ENCODE results near the gene ARHGAP29. TPM values are rescaled to one million over a fixed set of nuclear protein-coding genes. Genes with fewer than 3 reads are reported as not detected.

The ARHGAP29 gene
- total RNA-seq, 1 experiment from 2014 or later = 197 TPM

DNA sequence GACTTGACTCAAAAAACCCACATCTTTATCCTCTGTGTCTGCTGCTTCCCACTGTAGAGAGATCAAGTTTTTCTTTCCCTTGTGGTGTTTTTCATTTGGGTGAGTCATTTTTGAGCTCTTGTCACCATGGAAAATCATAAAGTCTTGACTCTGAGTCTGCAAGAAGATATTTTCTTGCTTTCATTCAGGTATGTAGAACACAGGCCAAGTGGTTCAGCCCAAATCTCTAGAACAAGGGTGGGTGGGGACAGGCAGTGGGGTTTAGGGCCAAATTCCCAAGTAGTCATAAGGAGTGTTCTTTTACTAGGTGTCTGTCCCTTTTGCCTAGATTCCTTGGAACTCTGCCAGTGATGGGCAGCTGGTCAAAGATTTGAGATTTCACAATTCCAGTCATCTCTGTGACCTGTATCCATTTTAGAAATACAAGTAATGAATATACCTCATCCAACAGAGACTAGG, 21.5 kb upstream of the ARHGAP29 start:
- Histone ChIP-seq H3K9me3 (ENCODE audit: control insufficient read depth, insufficient read depth, low read depth, low read length) (no peaks in the 10 kb centered on the region), H3K4me1 (ENCODE audit: control insufficient read depth, insufficient read depth, low read length) (peaks cover 6% of the 10 kb centered on the region; the same call in 1 of the 2 replicates), H3K27ac (ENCODE audit: low read length) (peak overlapping the region; percentile 51; the same call in 1 of the 2 replicates), H3K4me3 (ENCODE audit: low read depth in 2 of 2, low read length in 2 of 2) (no peak overlapping the region), H3K36me3 (ENCODE audit: control insufficient read depth, insufficient read depth, low read length) (no peaks in the 10 kb centered on the region), H3K27me3 (ENCODE audit: control insufficient read depth, insufficient read depth, low read length) (no peaks in the 10 kb centered on the region)
- BruUV-seq (replicated peaks) = no TSS peak
- in situ Hi-C loops (cut with HindIII; ENCODE audit: low pct_unique_long_range_greater_than_20kb, low sequenced_read_pairs) = no loop called here
- TF ChIP-seq POLR2AphosphoS5 (IDR thresholded peaks at IDR 0.05; ENCODE audit: low read depth, low read length) (no peak), TCF7L2 (IDR thresholded peaks at IDR 0.05; ENCODE audit: low read depth, low read length) (no peak), SIN3A (IDR thresholded peaks at IDR 0.05; ENCODE audit: borderline replicate concordance, insufficient read depth, low read depth, low read length) (no peak)
- TF ChIP-seq, protein P1, sequence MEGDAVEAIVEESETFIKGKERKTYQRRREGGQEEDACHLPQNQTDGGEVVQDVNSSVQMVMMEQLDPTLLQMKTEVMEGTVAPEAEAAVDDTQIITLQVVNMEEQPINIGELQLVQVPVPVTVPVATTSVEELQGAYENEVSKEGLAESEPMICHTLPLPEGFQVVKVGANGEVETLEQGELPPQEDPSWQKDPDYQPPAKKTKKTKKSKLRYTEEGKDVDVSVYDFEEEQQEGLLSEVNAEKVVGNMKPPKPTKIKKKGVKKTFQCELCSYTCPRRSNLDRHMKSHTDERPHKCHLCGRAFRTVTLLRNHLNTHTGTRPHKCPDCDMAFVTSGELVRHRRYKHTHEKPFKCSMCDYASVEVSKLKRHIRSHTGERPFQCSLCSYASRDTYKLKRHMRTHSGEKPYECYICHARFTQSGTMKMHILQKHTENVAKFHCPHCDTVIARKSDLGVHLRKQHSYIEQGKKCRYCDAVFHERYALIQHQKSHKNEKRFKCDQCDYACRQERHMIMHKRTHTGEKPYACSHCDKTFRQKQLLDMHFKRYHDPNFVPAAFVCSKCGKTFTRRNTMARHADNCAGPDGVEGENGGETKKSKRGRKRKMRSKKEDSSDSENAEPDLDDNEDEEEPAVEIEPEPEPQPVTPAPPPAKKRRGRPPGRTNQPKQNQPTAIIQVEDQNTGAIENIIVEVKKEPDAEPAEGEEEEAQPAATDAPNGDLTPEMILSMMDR (IDR thresholded peaks at IDR 0.05) = no peak
- TF ChIP-seq, protein P2, sequence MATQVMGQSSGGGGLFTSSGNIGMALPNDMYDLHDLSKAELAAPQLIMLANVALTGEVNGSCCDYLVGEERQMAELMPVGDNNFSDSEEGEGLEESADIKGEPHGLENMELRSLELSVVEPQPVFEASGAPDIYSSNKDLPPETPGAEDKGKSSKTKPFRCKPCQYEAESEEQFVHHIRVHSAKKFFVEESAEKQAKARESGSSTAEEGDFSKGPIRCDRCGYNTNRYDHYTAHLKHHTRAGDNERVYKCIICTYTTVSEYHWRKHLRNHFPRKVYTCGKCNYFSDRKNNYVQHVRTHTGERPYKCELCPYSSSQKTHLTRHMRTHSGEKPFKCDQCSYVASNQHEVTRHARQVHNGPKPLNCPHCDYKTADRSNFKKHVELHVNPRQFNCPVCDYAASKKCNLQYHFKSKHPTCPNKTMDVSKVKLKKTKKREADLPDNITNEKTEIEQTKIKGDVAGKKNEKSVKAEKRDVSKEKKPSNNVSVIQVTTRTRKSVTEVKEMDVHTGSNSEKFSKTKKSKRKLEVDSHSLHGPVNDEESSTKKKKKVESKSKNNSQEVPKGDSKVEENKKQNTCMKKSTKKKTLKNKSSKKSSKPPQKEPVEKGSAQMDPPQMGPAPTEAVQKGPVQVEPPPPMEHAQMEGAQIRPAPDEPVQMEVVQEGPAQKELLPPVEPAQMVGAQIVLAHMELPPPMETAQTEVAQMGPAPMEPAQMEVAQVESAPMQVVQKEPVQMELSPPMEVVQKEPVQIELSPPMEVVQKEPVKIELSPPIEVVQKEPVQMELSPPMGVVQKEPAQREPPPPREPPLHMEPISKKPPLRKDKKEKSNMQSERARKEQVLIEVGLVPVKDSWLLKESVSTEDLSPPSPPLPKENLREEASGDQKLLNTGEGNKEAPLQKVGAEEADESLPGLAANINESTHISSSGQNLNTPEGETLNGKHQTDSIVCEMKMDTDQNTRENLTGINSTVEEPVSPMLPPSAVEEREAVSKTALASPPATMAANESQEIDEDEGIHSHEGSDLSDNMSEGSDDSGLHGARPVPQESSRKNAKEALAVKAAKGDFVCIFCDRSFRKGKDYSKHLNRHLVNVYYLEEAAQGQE (IDR thresholded peaks at IDR 0.05; ENCODE audit: insufficient read depth in 1 of 2, low read depth in 2 of 2, low read length in 1 of 2) = no peak
- DNase-seq (ENCODE audit: low read depth, low spot score) (no peak), ATAC-seq (no peak)
- POLR2A ChIA-PET = no interaction called here
- intact Hi-C loops (cut with micrococcal nuclease; ENCODE audit: unreplicated experiment) = no loop called here
- CTCF ChIA-PET = no interaction called here

DNA sequence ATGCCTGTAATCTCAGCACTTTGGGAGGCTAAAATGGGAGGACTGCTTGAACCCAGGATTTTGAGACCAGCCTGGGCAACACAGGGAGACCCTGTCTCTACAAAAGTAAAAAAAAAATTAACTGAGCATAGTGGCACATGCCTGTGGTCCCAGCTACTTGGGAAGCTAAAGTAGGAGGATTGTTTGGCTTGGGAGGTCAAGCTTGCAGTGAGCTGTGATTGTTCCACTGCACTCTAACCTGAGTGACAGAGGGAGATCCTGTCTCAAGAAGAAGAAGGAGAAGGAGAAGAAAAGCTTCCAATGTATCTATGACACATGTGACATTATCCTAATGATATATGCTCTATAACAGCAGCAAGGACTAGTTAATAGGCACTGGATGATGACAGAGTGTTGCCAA, 20.1 kb upstream of the ARHGAP29 start:
- Histone ChIP-seq H3K4me1 (ENCODE audit: control insufficient read depth, insufficient read depth, low read length) (peaks cover 14% of the 10 kb centered on the region), H3K27ac (ENCODE audit: low read length) (peak overlapping the region; percentile 51; the same call in 1 of the 2 replicates), H3K4me3 (ENCODE audit: low read depth in 2 of 2, low read length in 2 of 2) (no peak overlapping the region), H3K9me3 (ENCODE audit: control insufficient read depth, insufficient read depth, low read depth, low read length) (no peaks in the 10 kb centered on the region), H3K36me3 (ENCODE audit: control insufficient read depth, insufficient read depth, low read length) (no peaks in the 10 kb centered on the region), H3K27me3 (ENCODE audit: control insufficient read depth, insufficient read depth, low read length) (no peaks in the 10 kb centered on the region)
- ATAC-seq = no peak
- no TSS peak for BruUV-seq (replicated peaks)
- TF ChIP-seq, protein P2 (IDR thresholded peaks at IDR 0.05; ENCODE audit: insufficient read depth in 1 of 2, low read depth in 2 of 2, low read length in 1 of 2) = no peak
- TF ChIP-seq POLR2AphosphoS5 (IDR thresholded peaks at IDR 0.05; ENCODE audit: low read depth, low read length) = no peak
- TF ChIP-seq TCF7L2 (IDR thresholded peaks at IDR 0.05; ENCODE audit: low read depth, low read length) = no peak
- TF ChIP-seq SIN3A (IDR thresholded peaks at IDR 0.05; ENCODE audit: borderline replicate concordance, insufficient read depth, low read depth, low read length) = no peak
- TF ChIP-seq, protein P1 (IDR thresholded peaks at IDR 0.05) = no peak
- intact Hi-C loops (cut with micrococcal nuclease; ENCODE audit: unreplicated experiment) = no loop called here
- in situ Hi-C loops (cut with HindIII; ENCODE audit: low pct_unique_long_range_greater_than_20kb, low sequenced_read_pairs) = no loop called here
- no peak for DNase-seq (ENCODE audit: low read depth, low spot score)
- CTCF ChIA-PET = interaction anchor here (0.6 kb wide), 2 partner anchors 19 to 39 kb away, joined by 3 read pairs; no protein-coding TSS in a partner anchor
- POLR2A ChIA-PET = no interaction called here

All from Panc1 (cell line).